Limb (tissue), 2 donors: Measurements from ENCODE around the gene ARMC12.
"Not testable (repeated sequence)": the region's sequence is repeated elsewhere in the genome, so short reads cannot be mapped to it uniquely, and the experiment has no call there.

ENCODE experiments used
- DNase-seq, 2 donors: peaks; one replicate each; pipeline ENCODE4 v3.0.0-alpha.2; 2016; ENCODE audit errors: extremely low spot score in 2 of 2

The ARMC12 gene, protein sequence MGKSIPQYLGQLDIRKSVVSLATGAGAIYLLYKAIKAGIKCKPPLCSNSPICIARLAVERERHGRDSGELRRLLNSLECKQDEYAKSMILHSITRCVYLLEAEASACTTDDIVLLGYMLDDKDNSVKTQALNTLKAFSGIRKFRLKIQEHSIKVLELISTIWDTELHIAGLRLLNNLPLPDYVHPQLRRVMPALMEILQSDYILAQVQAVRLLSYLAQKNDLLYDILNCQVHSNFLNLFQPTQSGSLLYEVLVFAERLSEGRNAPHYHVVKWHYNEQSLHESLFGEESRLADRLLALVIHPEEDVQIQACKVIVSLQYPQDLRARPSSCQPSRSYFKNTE

DNA sequence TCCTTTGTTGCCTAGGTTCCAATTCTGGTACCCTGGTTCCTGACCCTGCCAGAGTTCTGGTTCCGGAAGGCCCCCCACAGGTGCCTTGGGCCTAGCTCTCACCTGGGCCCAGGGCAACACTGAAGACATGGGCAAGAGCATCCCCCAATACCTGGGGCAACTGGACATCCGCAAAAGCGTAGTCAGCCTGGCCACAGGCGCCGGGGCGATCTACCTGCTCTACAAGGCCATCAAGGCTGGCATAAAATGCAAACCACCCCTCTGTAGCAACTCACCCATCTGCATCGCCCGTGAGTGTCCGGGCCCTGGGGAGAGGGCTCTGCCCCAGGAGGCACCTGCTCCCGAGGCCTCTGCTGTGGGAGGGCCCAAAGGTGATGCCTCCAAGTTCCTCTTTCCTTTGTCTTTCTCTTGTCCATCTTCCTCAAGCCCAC is at the start of gene ARMC12:
Gene ARMC12 (plus strand): TSS at position 51 of the 431 bp plus-strand sequence. CDS start 77 bp downstream, at position 128.
- DNase-seq, result no peak

DNA sequence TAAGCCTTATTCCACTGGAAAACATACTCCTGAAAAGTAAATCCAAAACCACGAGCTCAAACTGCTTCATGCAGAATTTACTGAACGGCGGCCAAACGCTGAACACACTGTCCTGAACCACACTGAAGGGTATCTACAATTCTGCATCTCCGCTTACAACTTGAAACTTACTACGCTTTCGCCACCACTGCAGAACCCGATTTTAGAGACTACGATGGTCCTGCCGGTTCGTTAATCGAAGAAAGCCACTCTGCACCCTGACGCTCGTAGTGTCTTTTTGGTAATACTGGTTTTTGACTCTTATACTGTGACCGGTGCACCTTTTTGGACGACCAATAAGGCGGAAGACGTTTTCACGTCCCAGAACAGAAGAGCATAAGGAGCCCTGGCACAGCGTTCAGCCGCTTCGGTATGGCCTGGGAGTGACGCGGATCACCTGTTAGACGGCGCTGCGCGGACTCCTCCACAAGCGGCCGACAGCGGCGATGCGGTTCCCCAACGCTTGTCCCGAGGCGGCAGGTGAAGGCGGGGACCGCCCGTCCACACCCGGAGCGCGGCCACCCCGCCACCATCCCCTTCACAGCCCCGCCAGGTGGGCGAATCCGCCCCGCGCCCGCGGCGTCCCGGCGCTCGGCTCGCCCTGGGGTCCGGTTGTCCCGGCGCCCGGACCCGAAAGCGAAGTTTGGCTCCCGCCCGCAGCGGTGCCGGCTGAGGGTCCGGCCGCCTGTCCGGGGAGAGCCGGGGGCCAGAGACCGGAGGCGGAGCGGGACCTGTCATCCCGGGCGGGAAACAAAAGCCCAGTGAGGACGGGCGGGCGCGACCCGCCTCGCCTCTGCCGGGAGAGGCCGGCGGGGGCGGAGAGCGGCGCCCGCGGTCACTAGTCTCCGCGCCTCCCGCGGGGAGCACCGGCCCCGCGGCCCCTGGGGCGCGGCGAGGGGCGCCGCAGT is 48.9 kb upstream of the ARMC12 start:
- DNase-seq, result peak; percentile 46 to 63

DNA sequence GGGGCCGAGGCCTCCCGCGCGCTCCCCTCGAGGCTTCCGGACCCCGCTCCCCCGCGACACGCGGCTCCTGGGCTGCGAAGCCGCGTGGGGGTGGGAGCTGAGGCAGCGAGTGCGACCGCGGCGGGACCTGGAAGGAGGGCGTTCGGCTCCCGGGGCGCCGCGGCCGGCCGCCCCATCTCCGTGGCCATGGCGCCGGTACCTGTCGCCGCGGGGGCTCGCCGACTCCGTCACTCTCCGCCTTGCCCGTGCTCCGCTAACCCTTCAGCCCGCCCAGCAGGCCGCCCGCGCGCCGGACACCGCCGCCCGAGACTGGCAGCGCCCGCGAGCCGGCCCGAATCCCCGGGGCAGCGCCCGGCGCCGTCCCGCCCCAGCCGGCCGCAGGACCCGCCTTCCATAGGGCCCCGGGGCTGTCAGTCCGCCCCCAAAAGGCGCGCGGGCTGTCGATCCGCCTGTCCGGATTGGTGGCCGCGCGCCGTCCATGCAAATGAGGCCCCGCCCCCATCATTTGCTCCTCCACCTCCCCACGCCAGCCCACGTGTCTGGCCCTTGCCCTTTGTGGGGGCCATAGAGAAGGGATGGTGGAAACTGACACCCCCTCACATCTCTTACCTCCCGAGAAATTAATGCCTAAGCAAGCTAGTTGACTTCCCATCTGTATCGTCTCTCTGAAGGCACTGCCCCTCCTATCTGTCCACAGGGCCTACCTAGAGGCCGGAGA is 48.1 kb upstream of the ARMC12 start, which contains the start of gene FKBP5:
Gene FKBP5 (minus strand): TSS at position 311 of the 718 bp plus-strand sequence. CDS start 46,091 bp downstream, outside the sequence.
- peak; percentile 86 to 91 for DNase-seq

DNA sequence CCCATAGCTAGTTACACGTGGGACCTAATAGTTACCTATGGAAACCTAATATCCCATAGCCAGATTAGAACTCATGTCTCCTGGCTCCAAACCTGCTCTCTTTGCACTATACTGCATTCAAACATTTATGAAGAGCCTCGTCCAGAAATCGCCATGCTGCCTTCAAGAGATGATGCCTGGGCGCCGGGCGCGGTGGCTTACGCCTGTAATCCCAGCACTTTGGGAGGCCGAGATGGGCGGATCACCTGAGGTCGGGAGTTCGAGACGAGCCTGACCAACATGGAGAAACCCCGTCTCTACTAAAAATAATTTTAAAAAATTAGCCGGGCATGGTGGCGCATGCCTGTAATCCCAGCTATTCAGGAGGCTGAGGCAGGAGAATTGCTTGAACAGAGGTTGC is 46.8 kb upstream of the ARMC12 start:
- DNase-seq, result not testable (repeated sequence)

DNA sequence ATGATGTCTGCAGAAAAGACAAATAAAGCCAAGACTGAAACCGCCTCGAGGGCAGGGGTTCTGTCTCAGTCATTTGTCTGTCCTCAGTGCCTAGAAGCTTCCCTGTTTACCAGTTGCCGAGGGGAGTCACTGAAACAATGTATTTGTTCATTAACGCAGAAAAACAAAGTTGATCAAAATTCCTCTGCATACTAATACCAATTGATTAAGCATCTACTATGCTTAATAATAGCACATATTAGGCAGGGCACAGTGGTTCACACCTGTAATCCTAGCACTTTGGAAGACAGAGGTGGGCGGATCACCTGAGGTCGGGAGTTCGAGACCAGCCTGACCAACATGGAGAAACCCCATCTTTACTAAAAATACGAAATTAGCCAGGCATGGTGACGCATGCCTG is 46.3 kb upstream of the ARMC12 start:
- no peak for DNase-seq

DNA sequence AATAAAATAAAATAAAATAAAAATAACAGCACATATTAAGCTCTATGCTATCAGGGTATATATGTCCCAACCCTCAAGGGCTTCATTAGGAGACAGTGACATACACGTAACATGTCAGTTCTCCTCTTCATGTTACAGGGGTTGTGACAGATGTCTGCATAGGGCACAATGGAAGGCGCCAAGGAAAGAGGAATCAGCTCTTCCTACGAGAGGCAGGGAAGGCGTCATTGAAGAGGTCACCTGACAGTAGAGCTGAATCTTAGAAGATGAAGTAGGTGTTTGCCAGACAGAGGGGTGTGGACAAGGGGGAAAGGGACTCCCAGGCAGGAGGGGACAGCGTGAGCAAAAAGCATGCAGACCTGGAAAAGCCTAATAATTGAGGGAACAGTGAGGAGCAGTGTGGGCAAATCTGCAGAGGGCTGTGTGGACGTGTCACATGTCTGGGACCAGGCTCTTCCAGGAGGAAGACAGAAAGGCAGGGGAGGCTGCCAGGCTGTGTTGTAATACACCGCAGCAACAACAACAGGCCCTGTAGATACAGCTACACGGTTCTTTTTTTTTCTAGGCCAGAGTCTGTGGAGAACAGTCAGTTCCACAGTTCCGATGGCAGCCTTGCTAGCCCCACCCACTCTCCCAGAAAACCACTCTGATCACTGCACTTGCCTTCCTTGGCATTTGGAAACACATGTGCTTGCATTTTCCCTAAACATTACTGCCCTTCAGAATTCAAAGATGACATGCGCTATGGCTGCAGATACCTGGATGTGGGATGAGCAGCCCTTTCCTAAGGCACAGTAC is 45.6 kb upstream of the ARMC12 start:
- no peak for DNase-seq

DNA sequence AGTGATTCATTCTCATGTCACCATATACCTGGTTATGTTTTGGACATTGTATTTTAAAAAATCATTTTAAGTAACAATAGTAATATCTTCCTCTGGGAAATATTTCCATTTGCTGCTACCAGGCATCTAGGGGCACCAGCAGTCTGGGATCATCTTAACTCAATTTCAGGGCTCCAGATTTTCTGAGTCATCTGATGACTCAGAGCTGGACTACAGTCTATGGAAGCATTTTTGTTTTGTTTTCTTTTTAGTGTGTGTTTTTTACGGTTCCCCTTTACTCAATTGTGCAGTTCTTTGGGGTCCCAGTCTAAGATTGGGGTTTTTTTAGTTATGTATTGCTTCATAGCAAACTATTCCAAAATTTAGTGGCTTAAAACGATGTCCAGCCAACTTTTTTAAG is 42.4 kb upstream of the ARMC12 start:
- DNase-seq, result no peak

DNA sequence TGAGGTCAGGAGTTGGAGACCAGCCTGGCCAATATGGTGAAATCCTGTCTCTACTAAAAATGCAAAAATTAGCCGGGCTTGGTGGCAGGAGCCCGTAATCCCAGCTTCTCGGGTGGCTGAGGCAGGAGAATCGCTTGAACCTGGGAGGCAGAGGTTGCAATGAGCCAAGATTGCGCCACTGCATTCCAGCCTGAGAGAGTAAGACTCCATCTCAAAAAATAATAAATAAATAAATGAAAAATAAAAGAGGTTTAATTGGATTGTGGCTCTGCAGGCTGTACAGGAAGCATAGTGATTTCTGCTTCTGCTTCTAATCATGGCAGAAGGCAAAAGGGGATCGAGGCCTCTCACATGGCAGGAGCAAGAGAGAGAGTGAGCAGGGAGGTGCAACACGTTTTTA is 38.4 kb upstream of the ARMC12 start:
- DNase-seq, result not testable (repeated sequence)

DNA sequence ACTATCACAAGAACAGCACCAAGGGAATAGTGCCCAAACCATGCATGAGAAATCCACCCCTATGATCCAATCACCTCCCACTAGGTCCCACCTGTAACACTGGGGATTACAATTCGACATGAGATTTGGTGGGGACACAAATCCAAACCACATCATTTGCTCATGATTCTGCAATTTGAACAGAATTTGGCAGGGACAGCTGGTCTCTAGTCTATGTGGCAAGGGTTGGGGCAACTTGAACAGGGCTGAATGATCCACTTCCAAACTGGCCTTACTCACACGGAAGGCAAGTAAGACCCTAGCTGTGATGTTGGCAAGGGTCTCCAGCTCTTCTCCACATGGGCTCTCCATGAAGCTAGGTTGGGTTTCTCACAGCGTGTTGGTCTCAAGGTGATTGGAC is 38.0 kb upstream of the ARMC12 start:
- DNase-seq, result no peak

DNA sequence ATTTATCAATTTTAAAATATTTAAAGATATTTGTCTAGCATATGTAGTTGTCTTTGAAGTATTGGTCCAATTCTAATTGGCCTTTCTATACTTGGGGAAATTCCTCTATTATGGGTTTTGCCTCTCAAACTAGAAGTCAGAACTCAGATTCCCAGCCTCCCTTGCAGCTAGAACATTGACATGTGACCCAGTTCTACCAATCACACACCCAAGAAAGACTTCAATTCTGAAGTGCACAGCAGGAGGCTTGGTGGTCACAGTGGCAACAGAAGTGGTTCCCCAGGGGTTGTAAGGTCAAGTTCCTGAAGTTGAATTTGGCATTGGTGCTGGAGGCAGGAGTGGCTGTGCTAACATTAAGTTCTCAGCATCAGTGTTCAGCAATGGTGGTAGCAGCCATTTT is 33.3 kb upstream of the ARMC12 start:
- DNase-seq, result no peak

DNA sequence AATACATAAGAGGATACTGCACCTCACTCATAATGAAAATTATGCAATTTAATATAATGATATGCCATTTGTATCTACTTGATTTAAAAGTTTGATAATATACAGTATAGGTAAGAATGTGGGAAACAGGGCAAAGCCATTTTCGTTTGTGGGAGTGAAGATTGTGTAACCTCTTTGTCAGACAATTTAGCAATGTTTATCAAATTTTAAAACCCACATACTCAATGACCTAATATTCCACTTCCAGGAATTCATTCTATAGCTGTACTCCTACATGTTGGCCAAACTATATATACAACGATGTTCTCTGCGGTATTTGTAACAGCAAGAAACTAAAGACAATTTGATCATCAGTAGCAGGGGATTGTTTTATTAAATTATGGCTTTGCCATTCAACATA is 30.4 kb upstream of the ARMC12 start:
- DNase-seq, result no peak

DNA sequence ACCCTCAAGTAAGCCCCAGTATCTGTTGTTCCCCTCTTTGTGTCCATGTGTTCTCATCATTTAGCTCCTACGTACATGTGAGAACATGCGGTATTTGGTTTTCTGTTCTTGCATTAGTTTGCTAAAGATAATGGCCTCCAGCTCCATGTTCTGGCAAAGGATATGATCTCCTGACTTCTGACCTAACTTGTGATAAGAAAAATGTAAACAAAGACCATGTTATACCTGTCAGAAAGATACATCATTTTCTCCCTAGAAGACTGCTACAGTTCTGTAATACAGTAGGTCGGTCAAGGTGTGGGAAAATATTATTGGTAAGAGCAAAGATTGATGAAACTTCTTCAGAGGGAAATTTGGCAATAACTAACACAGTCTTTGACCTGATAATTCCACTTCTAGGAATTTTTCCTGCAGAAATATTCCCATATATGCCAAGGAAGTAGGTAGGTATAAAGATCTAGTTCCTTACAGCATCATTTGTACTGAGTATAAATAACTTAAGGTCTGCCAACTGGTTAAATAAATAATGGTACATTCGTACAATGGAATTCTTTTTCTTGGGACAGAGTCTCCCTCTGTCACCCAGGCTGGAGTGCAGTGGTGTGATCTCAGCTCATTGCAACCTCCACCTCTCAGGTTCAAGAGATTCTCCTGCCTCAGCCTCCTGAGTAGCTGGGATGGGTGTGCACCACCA is 29.0 kb upstream of the ARMC12 start:
- no peak for DNase-seq

DNA sequence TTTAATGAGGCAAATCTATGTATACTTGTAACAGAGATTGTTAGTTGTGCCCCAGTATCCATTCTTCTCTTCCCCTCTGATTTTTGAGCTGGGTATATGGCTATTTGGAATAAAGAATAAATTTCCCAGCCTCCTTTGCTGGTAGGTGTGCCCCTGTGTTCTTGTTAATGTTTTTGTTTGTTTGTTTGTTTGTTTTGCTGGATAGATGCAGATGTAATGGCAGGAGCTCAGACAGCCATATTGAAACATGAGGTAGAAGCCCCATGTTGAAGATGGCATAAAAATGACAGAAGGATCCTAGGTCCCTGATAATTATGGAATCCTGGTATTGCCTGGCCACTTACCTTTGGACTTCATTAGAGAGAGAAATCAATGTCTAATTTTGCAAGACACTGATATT is 28.2 kb upstream of the ARMC12 start:
- DNase-seq, result no peak

DNA sequence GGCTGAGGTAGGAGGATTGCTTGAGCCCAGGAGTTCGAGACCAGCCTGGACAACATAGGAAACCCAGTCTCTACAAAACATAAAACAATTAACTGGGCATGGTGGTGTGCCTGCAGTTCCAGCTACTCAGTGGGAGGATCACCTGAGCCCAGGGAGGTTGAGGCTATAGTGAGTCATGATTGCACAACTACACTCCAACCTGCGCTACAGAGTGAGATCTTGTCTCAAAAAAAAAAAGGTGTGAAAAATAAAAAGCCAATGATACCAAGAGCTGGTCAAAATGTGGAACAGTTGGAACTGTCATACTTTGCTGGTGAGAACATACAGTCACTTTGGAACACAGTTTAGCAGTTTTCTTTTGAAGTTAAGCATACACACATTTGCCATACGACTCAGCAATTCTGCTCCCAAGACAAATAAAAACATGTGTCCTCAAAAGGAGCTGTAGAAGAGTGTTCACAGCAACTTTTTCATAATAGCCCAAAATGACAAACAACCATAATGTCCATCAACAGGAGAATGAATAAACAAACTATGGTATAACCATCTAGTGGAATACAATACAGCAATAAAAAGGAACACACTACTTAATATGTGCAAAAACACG is 26.5 kb upstream of the ARMC12 start:
- DNase-seq, result no peak

DNA sequence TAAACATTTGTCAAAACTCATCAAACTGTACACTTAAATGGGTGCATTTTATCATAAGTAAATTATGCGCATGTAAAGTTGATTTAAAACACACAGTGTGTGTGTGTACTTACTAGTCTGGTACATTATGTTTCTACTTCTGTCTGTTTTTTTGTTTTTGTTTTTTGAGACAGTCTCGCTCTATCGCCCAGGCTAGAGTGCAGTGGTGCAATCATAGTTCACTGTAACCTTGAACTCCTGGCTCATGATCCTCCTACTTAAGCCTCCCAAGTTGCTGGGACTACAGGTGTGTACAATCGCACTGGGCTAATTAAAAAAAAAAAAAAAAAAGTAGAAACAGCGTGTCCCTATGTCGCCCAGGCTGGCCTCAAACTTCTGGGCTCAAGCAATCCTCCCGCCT is 25.1 kb upstream of the ARMC12 start:
- DNase-seq, result no peak

DNA sequence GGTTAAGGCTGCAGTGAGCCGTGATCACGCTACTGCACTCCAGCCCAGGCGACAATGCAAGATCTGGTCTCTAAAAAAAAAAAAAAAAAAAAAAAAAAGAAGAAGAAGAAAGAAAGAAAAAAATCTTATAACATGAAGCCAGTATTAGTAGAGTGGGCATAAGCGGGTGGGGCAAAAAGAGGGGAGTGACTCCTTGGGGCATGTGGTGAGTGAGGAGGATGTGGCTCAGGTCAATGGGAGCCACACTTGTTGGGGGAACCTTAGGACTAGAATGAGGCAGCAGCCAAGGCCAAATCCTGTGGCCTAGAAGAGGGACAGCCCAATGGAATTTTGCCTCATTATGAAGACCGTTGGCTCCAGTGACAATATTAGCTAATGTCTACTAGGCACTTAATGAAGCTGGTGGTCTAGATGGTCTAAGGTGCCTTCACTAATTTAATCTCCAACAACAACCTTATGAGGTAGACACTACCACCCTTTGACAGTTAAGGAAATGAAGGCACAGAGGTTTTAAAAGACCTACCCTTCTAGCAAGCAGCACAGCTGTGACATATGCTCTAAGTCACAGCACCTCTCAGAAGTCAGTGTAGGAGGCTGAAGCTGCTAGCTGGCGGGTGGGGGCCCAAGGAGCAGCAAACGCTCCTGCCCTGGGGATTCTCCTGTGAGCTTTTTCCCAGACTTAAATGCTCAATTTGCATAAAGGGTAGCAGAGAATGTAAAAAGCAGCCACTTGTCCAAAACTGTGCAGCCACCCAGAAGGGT is 23.6 kb upstream of the ARMC12 start:
- no peak for DNase-seq

DNA sequence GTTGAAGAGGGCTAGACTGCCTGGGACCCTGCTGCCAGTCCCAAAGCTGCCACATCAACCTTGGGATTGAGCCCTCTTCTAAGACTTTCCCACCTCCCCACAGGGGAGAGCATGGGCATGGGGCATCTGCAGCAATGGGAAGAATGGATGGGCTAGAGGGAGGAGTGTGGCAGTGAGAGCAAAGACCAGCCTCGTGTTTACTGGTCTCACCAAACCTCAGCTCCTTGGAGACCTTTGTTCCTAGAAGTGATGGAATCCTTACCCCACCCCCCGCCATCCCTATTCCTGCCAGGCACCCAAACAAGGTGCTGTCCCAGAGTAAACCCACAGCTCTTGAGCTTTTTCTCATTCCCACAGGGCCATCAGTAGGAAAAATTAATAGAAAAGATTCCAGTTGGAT is 20.0 kb upstream of the ARMC12 start:
- DNase-seq, result no peak

DNA sequence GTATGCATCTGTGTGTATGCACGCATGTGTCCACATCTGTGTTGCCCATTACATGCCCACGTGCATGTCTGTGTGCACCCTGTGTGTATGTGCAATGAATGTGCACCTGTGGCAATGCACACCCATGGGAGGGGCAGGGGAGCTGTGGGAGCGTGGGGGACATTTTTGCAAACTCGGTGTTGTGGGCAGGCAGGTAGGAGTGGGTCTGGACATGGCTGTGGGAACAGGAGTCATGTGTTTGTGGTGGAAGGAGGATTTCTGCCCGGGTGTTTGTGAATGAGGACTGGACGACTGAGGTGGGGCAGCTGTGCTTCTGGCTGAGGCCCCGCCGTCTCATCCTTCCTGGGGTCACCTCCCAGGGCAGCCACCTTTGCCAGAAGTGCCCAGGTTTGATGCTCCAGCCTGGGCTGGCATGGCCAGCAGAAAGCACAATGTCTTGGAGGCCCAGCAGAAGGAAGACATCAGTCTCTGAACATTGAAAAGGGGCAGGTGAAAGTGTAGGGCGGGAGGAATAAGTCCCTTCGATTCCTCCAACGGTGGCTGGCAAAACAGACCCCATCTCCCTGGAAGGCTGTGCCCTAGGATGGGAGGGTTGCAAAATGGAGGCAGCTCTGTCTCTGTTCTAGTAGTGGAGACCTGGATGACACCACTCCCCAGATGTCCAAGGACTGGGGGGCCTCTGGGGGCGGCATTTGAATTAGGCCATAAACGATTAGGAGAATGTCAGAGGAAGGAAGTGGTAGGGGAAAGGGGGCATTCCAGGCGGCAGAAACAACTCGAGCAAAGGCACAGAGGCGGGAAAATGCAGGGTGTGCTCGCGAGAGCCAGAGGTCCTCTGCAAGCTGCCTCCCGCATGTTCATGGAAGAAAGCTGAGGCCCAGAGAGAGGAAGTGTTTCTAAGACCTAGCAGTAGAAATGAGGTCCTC is 19.1 kb upstream of the ARMC12 start:
- DNase-seq, result no peak
